CD4-positive, alpha-beta T cell treated with Interferon alpha-2 for 1 hour (primary cell): ENCODE data around the gene DNM3.
"Not testable (repeated sequence)": the region's sequence is repeated elsewhere in the genome, so short reads cannot be mapped to it uniquely, and the experiment has no call there.

Source experiments
- DNase-seq, 2 donors: peaks; one replicate each; pipeline ENCODE4 v3.0.0-alpha.2; 2020 to 2022

DNM3 gene

GRCh38 chr1:171841050-171841910, at the start of gene DNM3:
DNM3 (plus strand) TSS chr1:171841498; CDS start chr1:171841657, 159 bp downstream.
- DNase-seq: peak; percentile 83 to 86

GRCh38 chr1:171792656-171793369, 48.5 kb upstream of the DNM3 start:
- no peak for DNase-seq

- no peak for DNase-seq
Observed at GRCh38 chr1:171793636-171794035, 47.7 kb upstream of the DNM3 start.

GRCh38 chr1:171794085-171794484, 47.2 kb upstream of the DNM3 start:
- peak in 1 of 2 donors; percentile 34 for DNase-seq

GRCh38 chr1:171796592-171796991, 44.7 kb upstream of the DNM3 start:
- DNase-seq: no peak

GRCh38 chr1:171798311-171798710, 43.0 kb upstream of the DNM3 start:
- no peak for DNase-seq

GRCh38 chr1:171798765-171799164, 42.5 kb upstream of the DNM3 start:
- no peak for DNase-seq

- DNase-seq: no peak
Observed at GRCh38 chr1:171799166-171799565, 42.1 kb upstream of the DNM3 start.

- not testable (repeated sequence) for DNase-seq
Observed at GRCh38 chr1:171799698-171800097, 41.6 kb upstream of the DNM3 start.

- no peak for DNase-seq
Observed at GRCh38 chr1:171800342-171800741, 41.0 kb upstream of the DNM3 start.

- no peak for DNase-seq
Observed at GRCh38 chr1:171800851-171801250, 40.4 kb upstream of the DNM3 start.

- DNase-seq: peak in 1 of 2 donors; percentile 46
Observed at GRCh38 chr1:171801487-171801891, 39.8 kb upstream of the DNM3 start.

- DNase-seq: no peak
Observed at GRCh38 chr1:171802207-171802606, 39.1 kb upstream of the DNM3 start.

GRCh38 chr1:171803045-171803444, 38.3 kb upstream of the DNM3 start:
- no peak for DNase-seq

- no peak for DNase-seq
Observed at GRCh38 chr1:171803461-171804022, 37.8 kb upstream of the DNM3 start.

- DNase-seq: peak in 1 of 2 donors; percentile 10
Observed at GRCh38 chr1:171805395-171806115, 35.7 kb upstream of the DNM3 start.

GRCh38 chr1:171807556-171807955, 33.7 kb upstream of the DNM3 start:
- no peak for DNase-seq

GRCh38 chr1:171809834-171810233, 31.5 kb upstream of the DNM3 start:
- no peak for DNase-seq

GRCh38 chr1:171811672-171812071, 29.6 kb upstream of the DNM3 start:
- no peak for DNase-seq

GRCh38 chr1:171814692-171815091, 26.6 kb upstream of the DNM3 start:
- DNase-seq: no peak

GRCh38 chr1:171816300-171816901, 24.9 kb upstream of the DNM3 start:
- DNase-seq: no peak

GRCh38 chr1:171817511-171818265, 23.6 kb upstream of the DNM3 start:
- no peak for DNase-seq
